Activated B cell treated with CpG ODN at 0.5 μM for 24 hours (primary cell): Measurements from ENCODE around the gene MAB21L1. TPM values are rescaled to one million over a fixed set of nuclear protein-coding genes. Genes with fewer than 3 reads are reported as not detected.

Source experiments
- ATAC-seq: fragments of 200-7000 bp; cut with Tn5 transposase; one replicate; pipeline ENCODE4 v1.10.0; 2021; ENCODE audit warnings: low read depth, mild to moderate bottlenecking, moderate library complexity
- CTCF ChIA-PET: fragments of 350-600 bp; sonication (Branson Sonifier 250); formaldehyde crosslinking; loops from one replicate; lab custom pipeline; 2021; ENCODE audit warnings: antibody characterized with exemption; lab: Charles Lee
- POLR2A ChIA-PET: fragments of 350-600 bp; sonication (Branson Sonifier 250); formaldehyde crosslinking; loops from one replicate; lab custom pipeline; 2021; ENCODE audit warnings: antibody characterized with exemption; lab: Charles Lee
- DNase-seq: peaks from one replicate; pipeline ENCODE4 v3.0.0; 2022
- H3K27ac Mint-ChIP-seq: one replicate; pipeline ENCODE4 v1.8.0; 2020; ENCODE audit warnings: mixed read lengths
- H3K27me3 Mint-ChIP-seq: one replicate; pipeline ENCODE4 v1.8.0; 2021; ENCODE audit warnings: mixed read lengths
- H3K36me3 Mint-ChIP-seq: one replicate; pipeline ENCODE4 v1.8.0; 2021; ENCODE audit warnings: low read depth, mixed read lengths
- H3K4me1 Mint-ChIP-seq: one replicate; pipeline ENCODE4 v1.8.0; 2021; ENCODE audit warnings: mixed read lengths
- H3K4me3 Mint-ChIP-seq: one replicate; pipeline ENCODE4 v1.8.0; 2020; ENCODE audit warnings: mild to moderate bottlenecking, mixed read lengths
- H3K9me3 Mint-ChIP-seq: one replicate; pipeline ENCODE4 v1.8.0; 2020; ENCODE audit warnings: mixed read lengths
- CTCF ChIP-seq: fragments of 200-600 bp; IDR thresholded peaks from one replicate; pipeline ENCODE4 v1.8.0; 2022; ENCODE audit warnings: antibody characterized with exemption, mild to moderate bottlenecking
- intact Hi-C: fragments of 100-400 bp; cut with micrococcal nuclease; formaldehyde crosslinking; loops from one replicate; pipeline ENCODE4 v1.15.1; 2024
- total RNA-seq: library from RNA; stranded (reverse); gene quantifications from 2 replicates; pipeline ENCODE4 v1.2.3, GENCODE V29; 2022

MAB21L1 gene
- total RNA-seq: not detected in 2 replicates

DNA sequence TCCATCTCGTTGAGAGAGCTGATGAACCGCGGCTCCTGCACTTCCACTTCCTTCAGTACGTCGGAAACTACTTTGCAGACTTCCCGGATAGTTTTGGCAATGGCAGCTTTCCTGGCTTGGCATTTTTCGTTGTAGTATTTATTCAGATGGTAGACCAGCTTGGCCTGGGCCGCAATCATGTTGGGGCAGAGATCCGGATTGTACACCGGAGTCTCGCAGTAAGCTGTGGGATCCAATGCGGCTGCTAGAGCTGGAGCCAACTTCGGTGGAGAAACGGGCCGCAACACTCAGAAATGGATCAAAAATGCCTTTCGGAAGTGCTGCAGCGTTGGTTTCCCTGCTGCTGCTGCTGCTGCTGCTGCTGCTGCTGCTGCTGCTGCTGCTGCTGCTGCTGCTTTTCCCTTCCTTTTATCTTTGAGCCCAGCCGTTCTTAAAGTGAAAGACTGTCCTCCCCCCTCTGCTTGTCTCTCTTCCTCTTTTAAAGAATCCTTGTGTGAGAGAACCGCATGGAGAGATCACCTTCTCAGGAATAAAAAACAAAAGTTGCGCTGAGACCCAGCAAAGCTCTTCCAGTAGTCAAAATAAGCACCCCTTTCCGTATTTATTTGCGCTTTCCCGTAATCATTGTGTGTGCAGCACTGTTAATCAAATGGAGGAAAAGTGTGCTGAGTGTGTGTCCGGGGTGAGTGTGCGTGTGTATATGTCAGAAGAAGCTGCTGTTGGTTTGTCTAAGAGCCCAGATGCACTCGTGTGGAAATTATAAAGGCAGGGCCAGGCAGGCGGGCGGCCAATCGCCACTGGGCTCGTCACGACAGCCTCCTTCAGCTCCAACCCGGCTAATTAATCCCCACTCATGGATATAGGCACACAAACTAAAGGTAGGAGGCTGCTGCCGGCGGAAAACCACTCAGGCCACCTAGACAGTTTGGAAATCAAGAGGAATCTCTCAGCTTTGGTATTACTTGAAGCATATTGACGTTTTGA, at the start of gene MAB21L1:
TSS of gene MAB21L1 (minus strand) at position 730 of the 984 bp plus-strand sequence. CDS start at position 179, 551 bp downstream.
- no peak for TF ChIP-seq CTCF
- no peak for DNase-seq

DNA sequence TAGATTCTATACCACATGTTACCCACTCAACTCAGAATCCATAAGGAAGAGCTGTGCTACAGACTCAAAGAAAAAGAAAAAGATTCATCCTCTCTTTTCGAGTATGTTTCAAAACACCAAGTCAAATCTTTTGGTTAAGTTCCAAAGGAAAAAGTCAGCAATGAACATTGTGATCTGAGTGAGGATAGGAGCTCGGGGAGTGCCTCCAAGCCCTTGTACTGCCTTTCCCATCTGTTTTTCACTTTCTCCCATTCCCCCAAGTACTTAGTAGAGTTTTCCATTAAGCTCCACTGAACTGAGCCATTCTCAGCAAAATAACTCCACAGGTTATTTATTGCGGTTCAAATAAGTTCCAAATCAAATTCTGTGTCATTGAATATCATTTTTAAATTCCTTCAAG, 47.7 kb upstream of the MAB21L1 start:
- Mint-ChIP-seq H3K4me3 (no peak overlapping the region), H3K36me3 (no peaks in the 10 kb centered on the region), H3K4me1 (no peaks in the 10 kb centered on the region), H3K9me3 (no peaks in the 10 kb centered on the region), H3K27me3 (no peaks in the 10 kb centered on the region), H3K27ac (no peak overlapping the region)
- ChIA-PET CTCF (no interaction called here), POLR2A (no interaction called here)
- no peak for TF ChIP-seq CTCF
- intact Hi-C loops: no loop called here
- DNase-seq (no peak), ATAC-seq (no peak)

More for the DNA sequence above, at the start of gene MAB21L1:
- no peaks in the 10 kb centered on the region for H3K36me3 Mint-ChIP-seq
- peaks cover 2% of the 10 kb centered on the region for H3K9me3 Mint-ChIP-seq
- H3K4me3 Mint-ChIP-seq: peak within 1 kb of the TSS; percentile 76
- ATAC-seq: no peak
- intact Hi-C loops: no loop called here
- peaks cover 33% of the 10 kb centered on the region for H3K4me1 Mint-ChIP-seq
- CTCF ChIA-PET: no interaction called here
- H3K27me3 Mint-ChIP-seq: peaks cover 65% of the 10 kb centered on the region
- POLR2A ChIA-PET: no interaction called here
- H3K27ac Mint-ChIP-seq: no peak within 1 kb of the TSS

- Mint-ChIP-seq H3K36me3 (no peaks in the 10 kb centered on the region), H3K27ac (no peak overlapping the region), H3K4me3 (no peak overlapping the region), H3K27me3 (no peaks in the 10 kb centered on the region), H3K4me1 (no peaks in the 10 kb centered on the region), H3K9me3 (no peaks in the 10 kb centered on the region)
- CTCF ChIA-PET: no interaction called here
- no peak for DNase-seq
- POLR2A ChIA-PET: no interaction called here
- intact Hi-C loops: no loop called here
- no peak for TF ChIP-seq CTCF
- ATAC-seq: no peak
Measured at GRCh38 chr13:35518337-35518946, 42.0 kb upstream of the MAB21L1 start.

GRCh38 chr13:35514801-35515502, 38.5 kb upstream of the MAB21L1 start:
- Mint-ChIP-seq H3K9me3 (no peaks in the 10 kb centered on the region), H3K27me3 (no peaks in the 10 kb centered on the region), H3K27ac (no peak overlapping the region), H3K36me3 (no peaks in the 10 kb centered on the region), H3K4me3 (no peak overlapping the region), H3K4me1 (no peaks in the 10 kb centered on the region)
- ChIA-PET POLR2A (no interaction called here), CTCF (no interaction called here)
- intact Hi-C loops: no loop called here
- DNase-seq (no peak), ATAC-seq (no peak)
- no peak for TF ChIP-seq CTCF

GRCh38 chr13:35514061-35514477, 37.6 kb upstream of the MAB21L1 start:
- CTCF ChIA-PET: no interaction called here
- DNase-seq: no peak

More at GRCh38 chr13:35514061-35514477, 37.6 kb upstream of the MAB21L1 start:
- TF ChIP-seq CTCF: no peak
- no peaks in the 10 kb centered on the region for H3K9me3 Mint-ChIP-seq
- no peaks in the 10 kb centered on the region for H3K27me3 Mint-ChIP-seq
- H3K36me3 Mint-ChIP-seq: no peaks in the 10 kb centered on the region
- ATAC-seq: no peak
- POLR2A ChIA-PET: no interaction called here
- no peak overlapping the region for H3K4me3 Mint-ChIP-seq
- intact Hi-C loops: no loop called here
- no peak overlapping the region for H3K27ac Mint-ChIP-seq
- H3K4me1 Mint-ChIP-seq: no peaks in the 10 kb centered on the region
